ENCODE results near the gene PRKAG2.

The PRKAG2 gene

GRCh38 chr7:151652111-151652510 is 224.8 kb downstream of the PRKAG2 start:
- DNase-seq (ENCODE audit: low spot score): no peak

DNA sequence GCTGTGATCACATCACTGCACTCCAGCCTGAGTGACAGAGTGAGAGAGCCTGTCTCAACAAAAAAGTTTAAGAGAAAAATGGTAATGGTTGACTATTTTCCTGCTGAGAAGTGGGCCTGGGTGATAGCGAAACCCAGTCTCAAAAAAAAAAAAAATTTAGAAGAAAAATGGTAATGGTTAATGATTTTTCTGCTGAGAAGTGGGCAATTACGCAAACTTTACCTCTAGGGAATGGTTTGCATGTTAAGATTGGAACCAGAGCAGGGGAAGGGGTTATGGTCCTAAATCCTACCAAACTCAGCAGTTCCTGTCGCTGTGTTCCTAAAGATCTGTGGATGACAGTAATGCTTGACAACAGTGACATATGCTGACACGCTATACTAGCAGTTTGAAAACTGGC is 226.8 kb downstream of the PRKAG2 start:
- DNase-seq (ENCODE audit: low spot score): no peak

DNA sequence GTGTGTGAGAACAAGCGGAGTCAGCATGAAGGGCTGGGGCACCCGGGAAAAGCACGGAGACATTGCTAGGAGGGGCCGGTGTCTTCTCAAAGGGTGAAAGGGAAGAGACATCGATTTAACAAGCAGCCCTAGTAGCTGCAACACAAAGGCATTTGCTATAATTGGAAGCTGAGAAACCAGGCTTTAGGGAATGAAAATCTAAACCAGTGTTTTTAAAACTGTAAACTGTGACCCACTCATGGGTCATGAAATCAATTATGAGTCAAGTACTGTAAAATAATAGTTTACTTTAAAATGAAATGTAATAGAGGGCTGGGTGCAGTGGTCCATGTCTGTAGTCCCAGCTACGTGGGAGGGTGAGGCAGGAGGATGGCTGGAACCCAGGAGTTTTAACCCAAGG is 228.5 kb downstream of the PRKAG2 start:
- DNase-seq (ENCODE audit: low spot score): no peak

DNA sequence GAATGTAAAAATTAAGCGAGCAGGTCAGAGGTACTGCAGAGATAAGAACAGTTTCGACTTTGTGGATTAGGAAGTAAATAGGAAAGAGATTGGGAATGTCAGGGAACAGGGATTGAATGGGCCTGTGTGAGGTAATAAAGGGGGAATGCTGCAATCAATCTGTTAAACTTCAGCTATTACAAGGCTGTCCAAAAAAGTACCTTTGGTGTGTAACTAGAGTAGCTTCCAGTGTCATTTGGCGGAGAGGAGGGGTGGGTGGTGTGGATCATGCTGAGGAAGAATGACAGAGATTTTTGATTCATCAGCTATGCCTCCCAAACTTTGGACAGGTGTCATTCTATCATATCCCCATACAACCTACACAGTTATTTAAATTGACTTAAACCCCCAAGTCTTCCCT is 229.0 kb downstream of the PRKAG2 start:
- no peak for DNase-seq (ENCODE audit: low spot score)

DNA sequence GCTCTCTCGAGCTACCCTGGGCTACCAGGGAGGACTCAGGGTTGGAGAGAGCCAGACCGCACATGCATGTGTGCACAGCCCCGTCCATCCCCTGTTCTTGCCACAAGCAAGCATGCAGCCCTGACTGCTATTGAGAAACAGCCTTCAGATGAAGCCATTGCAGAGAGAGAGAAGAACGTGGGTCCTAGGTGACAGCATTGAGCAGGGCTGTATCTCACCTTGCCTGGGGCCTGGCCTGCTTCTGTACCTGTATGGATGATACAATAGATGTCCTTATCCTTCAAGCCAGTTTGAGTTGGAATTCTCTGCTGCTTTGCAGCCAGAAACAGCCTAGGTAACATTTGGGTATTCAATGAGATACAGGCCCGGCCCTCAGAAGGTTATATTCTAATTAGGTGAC is 229.9 kb downstream of the PRKAG2 start:
- DNase-seq (ENCODE audit: low spot score): no peak

DNA sequence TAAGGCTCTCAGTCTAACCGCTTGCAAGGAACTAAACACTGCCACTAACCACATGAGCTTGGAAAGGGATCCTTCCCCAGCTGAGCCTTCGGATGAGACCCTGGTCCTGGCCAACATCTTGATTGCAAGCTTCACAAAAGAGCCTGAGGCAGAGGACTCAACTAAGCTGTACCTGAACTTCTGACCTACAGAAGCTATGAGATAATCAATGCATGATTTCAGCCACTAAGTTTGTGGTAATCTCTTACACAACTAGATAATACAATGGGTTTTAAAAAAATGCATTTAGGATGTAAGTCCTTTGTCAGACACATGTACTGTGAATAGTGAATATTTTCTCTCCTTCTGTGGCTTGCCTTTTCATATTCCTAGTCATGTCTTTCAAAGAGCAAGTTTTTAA is 231.6 kb downstream of the PRKAG2 start:
- no peak for DNase-seq (ENCODE audit: low spot score)

GRCh38 chr7:151644554-151644953 is 232.4 kb downstream of the PRKAG2 start:
- DNase-seq (ENCODE audit: low spot score): no peak

DNA sequence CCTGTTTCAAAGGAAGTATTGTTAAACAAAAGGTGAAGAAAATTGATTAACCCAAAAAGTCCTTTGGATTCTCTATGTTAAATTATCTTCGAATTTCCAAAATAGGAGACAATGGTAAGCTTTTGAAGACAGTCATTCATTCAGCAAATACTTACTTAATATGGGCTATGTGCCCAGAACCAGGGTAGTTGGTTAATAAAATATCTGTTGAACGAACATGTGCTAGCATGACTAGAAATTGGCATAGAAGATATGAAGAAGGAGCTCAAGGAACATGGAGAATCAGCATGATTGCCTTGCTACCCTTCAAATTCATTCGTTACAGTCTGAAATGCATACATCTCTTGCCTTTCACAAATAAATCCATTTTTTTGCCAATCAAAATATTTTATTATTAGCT is 234.2 kb downstream of the PRKAG2 start:
- DNase-seq (ENCODE audit: low spot score): no peak

GRCh38 chr7:151641587-151641986 is 235.3 kb downstream of the PRKAG2 start:
- DNase-seq (ENCODE audit: low spot score): no peak

DNA sequence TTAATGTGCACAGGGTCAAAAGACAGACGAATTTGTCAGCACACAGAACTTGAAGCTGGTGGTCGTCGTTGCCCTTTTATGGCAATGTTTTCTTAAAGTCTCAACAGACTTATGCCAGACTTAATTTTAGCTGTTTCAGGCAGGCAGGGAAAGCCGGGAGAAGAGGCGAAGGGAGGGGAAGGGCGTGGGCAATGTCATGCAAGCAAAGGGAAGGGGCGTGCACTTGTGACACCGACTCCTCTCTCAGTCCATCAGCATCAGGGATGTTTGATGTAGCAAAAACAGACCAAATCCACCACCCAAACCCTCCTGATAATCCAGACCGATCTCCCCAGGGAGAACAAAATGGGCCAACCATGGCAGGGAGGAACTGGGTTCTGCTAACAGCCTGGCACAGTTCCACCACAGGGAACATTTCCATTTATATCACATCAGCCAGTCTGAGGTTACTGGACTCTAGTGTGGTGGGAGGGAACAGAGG is 239.1 kb downstream of the PRKAG2 start:
- peak; percentile 29 for DNase-seq (ENCODE audit: low spot score)

GRCh38 chr7:151634643-151635042 is 242.3 kb downstream of the PRKAG2 start:
- no peak for DNase-seq (ENCODE audit: low spot score)

DNA sequence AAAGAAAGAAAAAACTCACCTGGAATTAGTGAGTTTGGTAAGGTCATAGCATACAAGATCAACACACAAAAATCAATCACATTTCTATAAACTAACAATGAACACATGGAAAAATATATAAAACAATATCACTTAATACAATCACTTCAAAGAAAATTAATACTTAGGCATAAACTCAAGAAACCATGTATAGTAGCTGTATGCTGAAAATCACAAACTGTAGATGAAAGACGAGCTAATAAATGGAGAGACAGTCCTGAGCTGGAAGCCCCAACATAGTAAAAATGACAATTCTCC is 243.5 kb downstream of the PRKAG2 start:
- DNase-seq (ENCODE audit: low spot score): no peak

DNA sequence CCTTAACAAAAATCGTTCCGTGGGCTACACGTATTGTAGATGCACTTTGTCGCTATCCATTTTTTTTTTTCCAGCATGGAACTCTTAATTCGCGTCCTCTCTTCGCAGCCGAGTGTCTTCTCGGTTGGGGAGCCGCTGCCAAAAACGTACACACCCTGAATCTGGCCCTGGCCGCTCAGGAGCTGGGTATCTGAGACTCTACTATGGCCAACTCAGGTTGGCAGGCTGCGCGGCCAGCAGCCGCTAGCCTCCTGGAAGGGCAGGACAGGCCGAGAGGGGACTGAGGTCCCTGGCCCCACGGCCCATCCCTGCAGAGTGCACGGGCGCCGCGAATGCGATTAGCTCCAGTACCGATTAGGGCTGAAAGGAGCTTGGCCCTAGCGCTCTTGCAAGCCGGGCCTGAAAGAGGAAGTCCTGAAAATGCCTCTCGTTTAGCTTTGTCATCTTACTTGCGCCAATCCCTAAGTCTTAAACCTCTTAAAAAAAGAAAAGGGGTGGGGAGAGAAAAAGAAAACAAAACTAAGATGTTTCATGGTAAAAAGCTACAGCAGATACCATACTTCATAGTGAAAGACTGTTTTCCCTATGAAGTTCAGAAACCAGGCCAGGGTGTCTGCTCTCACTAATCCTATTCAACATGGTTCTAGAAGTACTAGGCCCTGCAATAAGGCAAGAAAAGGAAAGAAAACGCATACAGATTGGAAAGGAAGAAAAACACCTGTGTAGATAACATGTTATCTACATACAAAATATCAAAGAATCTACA is 244.0 kb downstream of the PRKAG2 start:
- DNase-seq (ENCODE audit: low spot score): no peak

DNA sequence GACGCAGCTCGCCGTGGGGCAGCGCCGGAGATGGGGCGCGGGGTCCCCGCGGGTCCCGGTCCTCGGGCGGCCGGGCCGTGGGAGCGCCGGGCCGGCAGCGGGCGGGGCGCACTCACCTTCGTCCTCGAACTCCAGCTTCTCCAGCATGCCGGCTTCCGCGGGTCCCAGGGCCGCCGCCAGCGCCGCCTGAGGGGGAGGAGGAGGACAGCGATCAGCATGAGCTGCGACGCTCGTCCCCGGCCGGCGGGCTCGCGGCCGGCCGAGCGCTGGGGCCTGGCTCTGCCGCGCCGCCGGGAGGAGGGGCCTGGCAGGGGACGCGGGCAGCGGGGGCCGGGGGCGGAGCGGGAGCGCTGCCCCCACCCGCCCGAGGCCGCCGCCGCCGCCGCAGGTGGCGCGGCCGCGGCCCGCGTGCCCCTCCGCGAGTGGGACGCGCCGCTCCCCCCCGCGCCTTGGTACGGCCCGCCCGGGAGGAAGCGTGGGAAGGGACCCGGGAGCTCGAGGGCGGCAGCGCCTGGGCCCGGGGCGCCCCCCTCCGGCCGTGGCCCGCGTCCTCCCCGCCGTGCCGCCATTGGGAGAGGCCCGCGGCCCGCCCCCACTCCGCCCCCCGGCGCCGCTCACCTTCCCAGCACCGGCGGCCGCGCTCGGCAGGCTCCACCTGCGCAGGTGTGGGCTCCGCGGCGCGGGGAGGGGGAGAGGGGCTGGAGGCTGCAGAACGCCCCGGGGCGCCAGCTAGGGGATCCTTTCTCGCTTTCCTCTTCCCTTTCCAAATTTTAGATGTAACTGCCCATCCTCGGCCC is 244.8 kb downstream of the PRKAG2 start:
- peak; percentile 73 for DNase-seq (ENCODE audit: low spot score)

- DNase-seq (ENCODE audit: low spot score): peak; percentile 29
Measured at GRCh38 chr7:151631570-151631952, 245.4 kb downstream of the PRKAG2 start.

DNA sequence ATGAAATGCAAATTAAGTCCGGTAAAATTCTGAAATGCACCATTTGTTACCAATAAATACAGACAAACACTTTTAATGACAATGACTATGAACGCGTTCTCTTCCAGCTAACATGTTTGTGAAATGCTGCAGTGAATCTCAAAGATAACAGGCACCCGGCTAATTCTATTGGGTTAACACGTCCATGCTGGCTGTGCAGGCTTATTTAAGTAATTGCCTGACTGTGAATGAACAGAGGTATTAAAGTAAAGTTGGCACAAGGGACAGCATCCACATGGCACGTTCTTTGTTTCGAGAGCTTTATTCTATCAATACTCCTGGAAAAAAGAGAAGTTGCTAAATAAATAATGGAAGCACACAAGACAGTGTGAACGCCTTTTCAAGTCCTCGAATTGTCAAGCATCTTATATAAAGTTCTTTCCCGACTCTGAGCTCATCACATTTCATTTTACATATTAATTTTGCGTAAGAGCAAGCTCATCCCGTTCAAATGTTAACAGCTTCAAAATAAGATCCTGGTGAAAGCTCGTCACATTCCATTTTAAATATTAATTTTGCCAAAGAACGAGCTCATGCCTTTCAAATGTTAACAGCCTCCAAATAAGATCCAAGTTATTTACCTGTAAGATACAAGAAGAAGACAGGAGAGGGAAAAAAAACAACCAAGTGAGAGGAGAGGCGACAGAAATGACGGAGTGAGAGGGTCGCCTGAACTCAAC is 245.9 kb downstream of the PRKAG2 start:
- DNase-seq (ENCODE audit: low spot score): no peak

- no peak for DNase-seq (ENCODE audit: low spot score)
Measured at GRCh38 chr7:151630358-151630757, 246.6 kb downstream of the PRKAG2 start.

DNA sequence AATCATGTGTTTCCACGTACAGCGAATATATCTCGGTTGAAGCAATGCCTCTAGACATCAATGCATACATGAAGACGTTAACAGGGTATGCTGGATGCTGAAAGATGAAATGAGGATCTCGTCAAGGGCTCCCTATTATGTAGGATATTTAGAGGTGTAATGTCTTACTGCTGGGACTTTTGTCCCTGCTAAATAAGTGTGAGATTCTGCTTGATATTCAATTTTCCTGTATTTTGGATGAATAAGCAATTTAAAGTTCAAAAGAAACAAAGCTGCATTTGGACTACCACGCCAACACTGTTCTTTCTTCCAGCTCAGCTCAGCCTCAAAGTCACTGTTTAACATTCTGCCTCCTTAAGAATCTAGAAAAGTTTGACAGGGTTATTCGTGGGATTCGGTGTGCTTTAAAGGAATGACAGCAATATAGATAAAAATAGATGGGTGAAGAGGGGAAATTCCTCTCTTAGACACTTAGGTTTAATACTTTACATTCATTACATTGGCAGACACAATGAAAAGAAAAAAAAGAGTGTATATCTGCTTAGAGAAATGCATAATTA is 247.1 kb downstream of the PRKAG2 start:
- no peak for DNase-seq (ENCODE audit: low spot score)

- no peak for DNase-seq (ENCODE audit: low spot score)
Measured at GRCh38 chr7:151628846-151629604, 247.9 kb downstream of the PRKAG2 start.

- DNase-seq (ENCODE audit: low spot score): peak; percentile 54
Measured at GRCh38 chr7:151626422-151627115, 250.3 kb downstream of the PRKAG2 start.

- no peak for DNase-seq (ENCODE audit: low spot score)
Measured at GRCh38 chr7:151625606-151626005, 251.3 kb downstream of the PRKAG2 start.

Measured in SK-N-DZ (cell line).